ENCODE results near the gene MREG.

- TF ChIP-seq CTCF (conservative IDR thresholded peaks at IDR 0.05; ENCODE audit: low read depth, low read length) (no peak), EZH2 (IDR thresholded peaks at IDR 0.05; ENCODE audit: borderline replicate concordance, low read depth, low read length, poor library complexity, severe bottlenecking) (no peak)
Measured at GRCh38 chr2:216016581-216016980, 3.2 kb upstream of the MREG start.
